Activated T-helper 9 cell treated with anti-CD3 and anti-CD28 coated beads, Interleukin-2, amount 50 U/mL, for 16 hours (primary cell): ENCODE results near the gene PPP4R2.

Experiments
- DNase-seq: peaks from one replicate; pipeline ENCODE4 v3.0.0-alpha.2; 2020; ENCODE audit warnings: low read depth

PPP4R2 gene, protein sequence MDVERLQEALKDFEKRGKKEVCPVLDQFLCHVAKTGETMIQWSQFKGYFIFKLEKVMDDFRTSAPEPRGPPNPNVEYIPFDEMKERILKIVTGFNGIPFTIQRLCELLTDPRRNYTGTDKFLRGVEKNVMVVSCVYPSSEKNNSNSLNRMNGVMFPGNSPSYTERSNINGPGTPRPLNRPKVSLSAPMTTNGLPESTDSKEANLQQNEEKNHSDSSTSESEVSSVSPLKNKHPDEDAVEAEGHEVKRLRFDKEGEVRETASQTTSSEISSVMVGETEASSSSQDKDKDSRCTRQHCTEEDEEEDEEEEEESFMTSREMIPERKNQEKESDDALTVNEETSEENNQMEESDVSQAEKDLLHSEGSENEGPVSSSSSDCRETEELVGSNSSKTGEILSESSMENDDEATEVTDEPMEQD

DNA sequence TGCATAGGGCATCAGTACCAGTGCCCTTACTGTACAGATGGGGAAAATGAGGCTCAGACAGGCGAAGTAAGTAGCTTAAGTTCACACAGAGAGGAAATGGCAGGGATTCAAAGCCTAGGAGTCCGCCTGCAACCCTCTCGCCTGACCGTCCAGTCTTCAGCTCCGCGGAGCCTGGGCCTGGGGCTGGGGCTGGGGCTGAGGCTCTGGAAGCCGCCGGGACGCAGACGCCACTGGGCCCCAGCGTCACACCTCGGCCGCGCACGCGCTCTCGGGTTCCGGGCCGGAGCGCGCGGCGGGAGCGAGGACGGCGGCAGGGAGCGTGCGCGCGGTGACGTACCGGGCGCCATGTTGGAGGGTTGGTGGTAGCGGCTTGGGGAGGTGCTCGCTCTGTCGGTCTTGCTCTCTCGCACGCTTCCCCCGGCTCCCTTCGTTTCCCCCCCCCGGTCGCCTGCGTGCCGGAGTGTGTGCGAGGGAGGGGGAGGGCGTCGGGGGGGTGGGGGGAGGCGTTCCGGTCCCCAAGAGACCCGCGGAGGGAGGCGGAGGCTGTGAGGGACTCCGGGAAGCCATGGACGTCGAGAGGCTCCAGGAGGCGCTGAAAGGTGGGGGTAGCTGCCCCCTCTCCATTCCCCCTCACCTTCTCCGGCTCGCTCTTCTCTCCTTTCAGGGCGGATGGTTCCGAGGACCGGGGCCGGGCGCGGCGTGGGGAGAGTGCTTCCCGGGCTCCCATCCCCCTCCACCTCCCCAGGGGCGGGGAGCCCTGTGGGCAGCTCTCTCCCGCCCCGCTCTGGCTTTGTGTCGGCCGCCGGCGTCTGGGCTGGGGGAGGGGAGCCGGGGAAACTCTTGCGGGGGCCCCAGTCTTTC is at the start of gene PPP4R2:
TSS of gene PPP4R2 (plus strand) at position 339 of the 861 bp plus-strand sequence. CDS start at position 566, 227 bp downstream.
- peak; percentile 89 for DNase-seq

DNA sequence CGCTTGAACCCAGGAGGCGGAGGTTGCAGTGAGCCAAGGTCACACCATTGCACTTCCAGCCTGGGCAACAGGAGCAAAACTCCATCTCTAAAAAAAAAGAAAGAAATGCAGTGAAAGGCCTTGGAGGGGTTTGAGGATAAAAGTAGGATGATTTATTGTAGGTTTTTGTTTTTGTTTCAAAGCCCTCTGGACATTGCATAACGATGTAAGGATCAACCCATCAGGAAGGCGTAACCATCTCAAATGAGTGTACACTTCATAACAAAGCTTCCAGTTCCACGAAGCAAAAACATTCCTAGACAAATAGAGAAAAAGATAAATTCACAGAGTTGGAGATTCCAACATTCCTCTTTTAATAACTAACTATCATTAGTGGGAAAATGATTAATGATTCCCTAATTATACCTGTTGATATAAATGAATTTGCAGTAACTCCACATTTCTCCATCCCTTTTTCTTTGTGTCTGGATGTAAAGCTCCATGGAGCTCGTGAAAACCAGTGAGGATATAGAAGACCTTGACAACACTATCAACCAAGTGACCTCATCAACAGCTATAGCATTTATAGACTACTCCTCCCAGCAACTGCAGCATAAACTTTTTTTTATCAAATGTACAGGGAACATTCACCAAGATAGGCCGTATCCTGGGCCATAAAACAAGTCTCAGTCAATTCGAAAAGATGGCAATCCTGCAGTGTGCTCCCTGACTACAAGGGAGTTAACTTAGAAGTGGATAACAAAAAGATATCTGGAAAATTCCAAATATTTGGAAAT is 48.7 kb upstream of the PPP4R2 start:
- DNase-seq, result no peak

DNA sequence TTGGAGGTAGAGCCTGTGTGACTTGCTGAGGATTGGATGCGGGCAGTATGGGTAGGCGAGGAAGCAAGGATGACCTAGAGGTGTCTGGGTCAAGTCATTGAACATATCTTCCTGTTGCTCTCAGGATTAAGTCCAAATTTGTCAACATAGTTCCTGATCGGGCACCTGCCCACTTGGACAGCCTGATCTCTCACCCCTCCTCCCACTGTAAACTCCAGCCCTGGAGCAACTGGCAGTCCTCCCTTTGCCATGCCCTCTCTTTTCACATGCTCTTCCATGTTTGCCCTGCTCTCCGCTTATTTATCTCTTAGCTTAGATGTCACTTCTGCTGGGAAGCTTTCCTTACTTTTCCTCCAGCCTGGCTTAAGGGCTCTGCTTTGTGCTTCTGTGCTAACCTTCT is 47.6 kb upstream of the PPP4R2 start:
- no peak for DNase-seq

DNA sequence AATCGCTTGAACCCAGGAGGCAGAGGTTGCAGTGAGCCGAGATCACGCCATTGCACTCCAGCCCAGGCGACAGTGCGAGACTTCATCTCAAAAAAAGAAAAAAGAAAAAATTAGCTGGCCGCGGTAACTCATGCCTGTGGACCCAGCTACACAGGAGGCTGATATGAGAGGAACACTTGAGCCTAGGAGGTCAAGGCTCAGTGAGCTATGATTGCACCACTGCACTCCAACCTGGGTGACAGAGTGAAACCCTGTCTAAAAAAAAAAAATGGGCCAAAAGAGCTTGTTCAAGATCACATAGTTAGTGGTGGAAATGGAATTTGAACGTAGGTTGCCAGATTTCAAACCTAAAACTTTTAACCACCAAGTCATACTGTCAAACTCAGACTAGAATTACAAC is 46.2 kb upstream of the PPP4R2 start:
- DNase-seq, result no peak

DNA sequence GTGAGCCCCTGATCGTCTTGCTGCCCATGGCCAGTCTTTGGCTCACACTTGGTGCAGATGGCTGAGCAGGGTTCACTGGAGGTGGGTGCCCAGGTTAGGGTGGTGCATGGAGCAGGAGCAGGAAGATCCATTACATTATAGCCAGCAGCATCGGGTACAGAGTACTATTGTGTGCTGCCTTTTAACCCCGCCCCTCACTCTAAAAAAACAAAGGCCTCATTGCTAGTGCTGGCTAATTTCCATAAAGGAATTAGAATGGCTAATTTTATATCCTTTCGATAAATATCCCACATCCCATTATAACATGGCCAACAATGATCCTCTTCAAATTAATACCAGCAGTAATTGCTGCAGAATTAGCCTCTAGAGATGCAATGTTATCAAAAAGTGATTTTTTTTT is 45.8 kb upstream of the PPP4R2 start:
- no peak for DNase-seq

DNA sequence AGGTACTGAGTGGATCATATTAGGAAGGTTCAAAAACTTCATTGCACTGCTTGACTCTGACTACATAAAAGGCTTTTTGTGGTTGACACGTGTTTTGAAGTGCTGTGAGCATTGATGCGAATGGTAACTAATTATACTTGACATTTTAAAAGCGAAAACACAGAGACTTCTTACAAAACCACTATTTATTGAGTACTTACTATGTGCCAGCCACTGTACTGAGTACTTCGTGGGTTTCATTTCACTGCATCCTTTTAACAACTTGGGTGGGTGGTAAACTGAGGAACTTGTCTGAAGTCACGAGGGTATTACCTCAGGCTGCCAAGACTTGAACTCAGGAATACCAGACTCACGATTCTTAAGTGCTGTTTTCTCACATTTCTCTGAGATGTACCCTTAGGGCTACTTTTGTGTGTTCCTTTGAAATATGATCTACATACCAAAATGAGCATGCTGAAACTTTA is 45.3 kb upstream of the PPP4R2 start:
- no peak for DNase-seq

DNA sequence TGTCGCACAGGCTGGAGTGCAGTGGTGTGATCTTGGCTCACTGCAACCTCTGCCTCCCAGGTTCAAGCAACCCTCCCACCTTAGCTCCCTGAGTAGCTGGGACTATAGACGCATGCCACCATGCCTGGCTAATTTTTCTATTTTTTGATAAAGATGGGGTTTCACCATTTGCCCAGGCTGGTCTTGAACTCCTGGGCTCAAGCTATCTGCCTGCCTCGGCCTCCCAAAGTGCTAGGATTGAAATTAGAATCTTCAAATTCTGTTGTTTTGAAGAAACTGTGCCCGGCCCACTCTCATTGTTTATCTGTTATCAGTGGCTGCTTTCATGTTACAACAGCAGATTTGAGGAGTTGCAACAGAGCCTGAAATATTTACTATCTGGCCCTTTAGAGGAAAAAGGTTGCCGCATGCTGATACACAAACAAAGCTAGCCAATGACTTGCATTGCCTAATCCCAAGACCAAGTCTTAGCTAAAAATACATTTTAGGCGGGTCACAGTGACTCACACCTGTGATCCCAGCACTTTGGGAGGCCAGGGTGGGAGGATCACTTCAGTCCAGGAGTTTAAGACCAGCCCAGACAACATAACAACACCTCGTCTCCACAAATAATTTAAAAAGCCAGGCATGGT is 43.2 kb upstream of the PPP4R2 start:
- no peak for DNase-seq

DNA sequence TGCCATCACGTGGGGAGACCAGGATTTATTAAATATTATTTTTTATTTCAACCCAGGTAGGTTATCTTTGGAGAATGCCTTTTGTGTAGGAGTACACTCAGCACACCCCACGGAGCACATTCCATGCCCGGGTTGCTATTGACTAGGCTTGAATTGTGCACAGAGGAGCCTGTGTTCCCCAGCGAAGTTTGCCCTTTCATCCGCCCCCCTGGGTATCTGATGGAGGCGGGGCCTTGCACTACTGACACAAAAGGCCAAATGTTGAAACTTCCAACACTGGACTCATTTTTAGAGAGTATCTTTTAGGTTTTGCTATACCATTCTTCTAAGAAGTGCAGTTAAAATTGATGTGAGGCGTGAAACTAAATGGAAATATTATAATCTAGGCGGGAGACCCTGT is 39.3 kb upstream of the PPP4R2 start:
- DNase-seq, result no peak

DNA sequence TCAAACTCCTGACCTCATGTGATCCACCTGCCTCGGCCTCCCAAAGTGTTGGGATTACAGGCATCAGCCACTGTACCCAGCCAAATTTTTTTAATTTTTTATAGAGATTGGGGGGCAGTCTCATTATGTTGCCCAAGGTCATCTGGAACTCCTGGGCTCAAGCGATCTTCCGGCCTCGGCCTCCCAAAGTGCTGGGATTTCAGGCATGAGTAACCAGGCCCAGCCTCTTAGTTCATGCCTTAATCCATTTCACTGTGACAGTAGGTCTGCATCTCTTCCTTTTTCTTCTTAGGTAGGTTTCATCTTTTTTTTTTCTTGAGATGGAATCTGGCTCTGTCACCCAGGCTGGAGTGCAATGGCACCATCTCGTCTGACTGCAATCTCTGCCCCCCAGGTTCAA is 37.3 kb upstream of the PPP4R2 start:
- no peak for DNase-seq

DNA sequence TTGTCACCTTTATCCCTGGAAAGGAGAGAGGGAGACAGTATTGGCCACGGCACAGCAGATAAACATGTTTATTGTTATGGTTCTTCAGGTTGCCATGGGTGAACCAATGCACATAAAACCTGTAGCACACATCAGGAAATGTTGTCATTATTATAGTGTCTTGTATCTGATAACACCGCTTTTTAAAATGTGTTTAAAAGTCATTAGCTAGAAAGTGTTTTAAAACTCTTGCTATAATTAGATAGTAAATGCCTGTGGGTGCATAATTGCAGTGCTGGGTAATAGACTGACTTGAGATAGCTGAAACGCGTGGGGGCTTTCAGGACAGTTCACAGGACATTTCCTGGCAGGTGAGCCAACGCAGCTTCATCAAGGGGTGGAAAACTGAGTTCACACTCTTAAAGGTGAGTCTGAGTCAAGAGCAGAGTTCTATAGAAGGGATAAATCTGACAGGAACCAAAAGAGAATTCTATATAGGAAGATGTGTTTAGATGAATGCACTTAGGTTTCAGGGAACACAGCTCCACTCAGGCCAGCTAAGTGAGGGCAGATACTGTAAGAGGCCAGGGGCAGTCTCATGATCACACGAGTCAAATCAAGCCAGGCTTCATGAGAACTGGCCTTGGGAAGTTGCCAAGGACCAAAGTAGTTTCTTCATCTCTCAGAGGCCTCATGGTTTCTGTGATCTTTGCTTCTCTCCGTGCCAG is 35.6 kb upstream of the PPP4R2 start:
- DNase-seq, result no peak

DNA sequence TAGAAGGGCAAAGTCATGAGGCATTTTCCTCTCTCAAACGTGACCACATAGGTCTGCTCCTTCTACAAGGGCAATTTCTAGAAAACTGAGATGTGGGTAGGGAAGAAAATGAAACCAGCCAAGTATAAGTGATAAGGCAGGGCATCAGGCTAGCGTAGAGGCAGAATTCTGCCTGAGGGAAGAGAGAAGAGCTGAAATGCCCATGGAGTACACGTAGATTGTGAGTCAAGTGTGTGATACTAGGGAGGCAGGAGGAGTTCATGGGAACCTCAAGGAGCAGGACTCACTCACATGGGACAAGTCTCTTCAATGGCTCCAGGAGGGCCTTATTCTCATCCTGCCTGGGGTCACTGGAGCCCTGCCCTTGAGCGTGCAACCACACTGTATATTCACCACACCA is 34.9 kb upstream of the PPP4R2 start:
- DNase-seq, result no peak

DNA sequence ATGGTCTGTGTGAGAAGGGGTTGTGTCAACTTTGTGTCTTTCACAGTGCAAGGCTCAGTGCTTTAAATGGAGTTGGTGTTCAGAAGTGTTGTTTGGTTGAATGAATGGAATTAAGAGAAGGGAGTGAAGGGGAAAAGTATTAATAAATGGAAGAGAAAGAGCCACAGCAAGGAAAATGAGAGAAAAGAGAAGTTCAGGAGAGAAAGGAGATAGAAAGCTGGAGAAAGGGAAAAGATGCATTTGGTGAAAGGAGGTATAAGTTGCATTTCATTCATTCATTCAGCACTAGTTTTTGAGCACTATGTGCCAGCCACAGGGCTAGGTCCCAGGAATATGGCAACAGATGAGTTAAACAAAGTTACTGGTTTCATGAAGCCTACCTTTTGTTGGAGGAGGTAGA is 34.3 kb upstream of the PPP4R2 start:
- no peak for DNase-seq

DNA sequence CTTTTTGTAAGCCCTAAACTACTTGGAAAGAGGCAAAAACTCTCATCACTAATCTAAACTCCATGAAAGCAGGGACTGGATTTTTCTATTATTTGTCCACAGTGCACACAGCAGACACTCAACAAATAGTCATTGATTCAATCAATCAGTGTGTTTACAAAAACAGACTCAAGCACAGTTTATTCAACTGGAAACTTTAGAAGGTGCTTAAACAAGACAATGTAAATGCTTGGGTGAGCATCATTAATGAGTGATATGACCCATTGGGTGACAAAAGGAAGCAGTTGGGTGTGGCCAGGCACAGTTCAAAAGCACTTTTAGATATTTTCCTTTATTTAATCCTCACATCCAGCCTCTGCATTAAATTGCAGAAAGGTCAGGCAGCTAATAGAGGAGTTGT is 32.0 kb upstream of the PPP4R2 start:
- DNase-seq, result no peak

DNA sequence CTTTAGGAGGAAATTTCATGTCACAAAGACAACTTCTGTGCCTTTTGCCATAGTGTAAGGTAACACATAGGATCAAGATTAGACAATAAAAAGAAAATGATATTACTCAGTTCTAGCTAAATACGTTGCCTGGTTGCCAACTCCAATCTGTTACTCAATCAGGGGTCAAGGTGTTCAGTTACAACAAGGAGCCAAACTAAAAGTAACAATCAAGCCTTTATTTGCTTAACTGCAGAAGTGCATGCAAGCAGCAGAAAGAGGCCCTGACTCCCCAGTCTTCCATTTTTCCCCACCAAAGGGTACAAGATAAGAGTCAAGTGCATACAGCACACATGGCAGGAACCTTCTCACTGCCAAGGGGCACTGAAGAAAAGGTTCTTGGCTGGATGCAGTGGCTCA is 28.3 kb upstream of the PPP4R2 start:
- DNase-seq, result no peak

DNA sequence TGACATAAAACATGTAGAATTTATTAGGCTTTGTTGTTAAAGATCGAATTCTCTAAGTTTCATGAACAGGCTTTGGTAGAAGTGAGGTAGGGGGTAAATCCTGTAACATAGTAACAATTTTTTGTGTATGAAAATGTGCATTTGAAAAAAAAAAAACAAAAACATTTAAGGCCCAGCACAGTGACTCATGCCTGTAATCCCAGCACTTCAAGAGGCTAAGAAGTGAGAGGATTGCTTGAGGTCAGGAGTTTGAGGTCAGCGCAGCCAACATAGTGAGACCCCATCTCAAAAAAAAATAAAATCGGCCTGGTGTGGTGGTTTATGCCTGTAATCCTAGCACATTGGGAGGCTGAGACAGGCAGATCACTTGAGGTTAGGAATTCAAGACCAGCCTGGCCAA is 26.8 kb upstream of the PPP4R2 start:
- no peak for DNase-seq

DNA sequence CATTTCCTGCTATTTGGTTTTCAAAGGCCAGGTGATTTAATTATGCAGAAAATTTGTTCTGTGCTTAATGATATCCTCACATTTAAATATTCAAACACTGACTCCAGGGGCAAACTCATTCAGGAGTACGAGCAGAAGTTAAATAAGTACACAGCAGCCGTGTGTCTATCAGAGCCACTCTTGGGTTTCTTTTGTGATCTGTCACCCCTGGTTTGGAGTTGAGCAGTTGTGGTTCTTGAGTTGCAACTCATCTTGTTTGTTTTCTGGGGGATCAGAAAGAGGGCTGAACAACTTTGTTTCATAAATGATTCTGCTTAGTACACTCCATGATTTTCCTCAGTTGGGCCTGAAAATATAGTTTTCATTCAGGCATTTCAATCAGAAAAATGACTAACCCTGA is 25.7 kb upstream of the PPP4R2 start:
- no peak for DNase-seq

DNA sequence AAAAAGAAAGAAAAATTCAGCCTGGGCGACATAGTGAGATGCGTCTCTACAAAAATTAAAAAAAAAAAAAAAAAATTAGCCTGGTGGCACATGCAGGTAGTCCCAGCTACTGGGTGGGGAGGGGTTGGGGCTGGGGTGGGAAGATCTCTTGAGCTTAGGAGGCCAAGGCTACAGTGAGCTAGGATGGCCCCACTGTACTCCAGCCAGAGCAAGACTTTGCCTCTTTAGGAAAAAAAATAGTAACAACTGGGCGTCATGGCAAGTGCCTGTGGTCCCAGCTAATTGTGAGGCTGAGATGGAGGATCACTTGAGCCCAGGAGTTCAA is 23.9 kb upstream of the PPP4R2 start:
- no peak for DNase-seq

DNA sequence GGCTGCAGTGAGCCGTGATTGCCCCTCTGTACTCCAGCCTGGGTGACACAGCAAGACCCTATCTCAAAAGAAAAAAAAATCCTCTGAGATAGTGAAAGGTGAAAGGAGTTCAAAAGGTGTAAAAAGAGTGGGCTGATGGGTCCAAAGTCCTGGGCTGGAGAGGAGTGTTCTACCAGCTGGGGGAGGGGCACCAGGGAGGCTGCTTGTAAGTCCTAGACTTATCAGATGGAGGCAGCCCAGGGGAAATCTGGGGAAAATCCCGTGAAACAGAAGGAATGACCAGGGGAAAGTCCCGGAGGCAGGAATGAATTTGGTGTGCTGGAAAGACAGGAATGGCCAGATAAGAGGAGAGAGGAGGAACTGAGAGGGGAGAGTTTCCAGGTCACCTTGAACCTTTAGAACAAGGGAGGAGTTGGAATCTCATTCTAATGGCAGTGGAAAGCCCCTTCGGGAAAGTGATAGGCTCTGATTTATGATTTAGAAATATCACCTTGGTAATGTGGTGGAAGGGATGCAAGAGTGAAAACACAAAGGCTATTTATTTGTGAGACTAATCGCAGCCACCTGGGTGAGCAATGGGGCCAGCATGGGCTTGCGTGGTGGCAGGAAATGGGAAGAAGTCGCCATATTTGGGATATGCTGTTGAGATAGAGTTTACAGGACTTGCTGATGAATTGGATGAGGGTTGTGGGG is 23.4 kb upstream of the PPP4R2 start:
- no peak for DNase-seq

DNA sequence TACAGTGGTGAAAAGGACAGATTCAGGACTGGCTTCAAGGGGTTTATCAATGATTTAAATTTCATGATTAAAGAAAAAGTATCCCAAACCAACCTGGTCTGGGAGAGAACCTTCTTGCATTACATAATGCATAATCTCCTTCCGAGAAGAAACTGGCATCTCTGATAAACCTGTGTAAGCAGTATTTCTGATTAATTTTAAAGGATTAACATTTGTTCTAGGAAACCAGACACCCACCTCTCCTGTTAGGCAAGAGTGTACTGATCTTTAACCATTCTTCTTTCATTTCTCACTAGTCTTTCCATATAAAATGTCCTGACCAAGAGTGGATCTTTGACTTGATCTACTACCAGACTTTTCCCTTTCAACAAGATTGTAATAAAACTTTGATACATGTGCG is 22.8 kb upstream of the PPP4R2 start:
- no peak for DNase-seq

DNA sequence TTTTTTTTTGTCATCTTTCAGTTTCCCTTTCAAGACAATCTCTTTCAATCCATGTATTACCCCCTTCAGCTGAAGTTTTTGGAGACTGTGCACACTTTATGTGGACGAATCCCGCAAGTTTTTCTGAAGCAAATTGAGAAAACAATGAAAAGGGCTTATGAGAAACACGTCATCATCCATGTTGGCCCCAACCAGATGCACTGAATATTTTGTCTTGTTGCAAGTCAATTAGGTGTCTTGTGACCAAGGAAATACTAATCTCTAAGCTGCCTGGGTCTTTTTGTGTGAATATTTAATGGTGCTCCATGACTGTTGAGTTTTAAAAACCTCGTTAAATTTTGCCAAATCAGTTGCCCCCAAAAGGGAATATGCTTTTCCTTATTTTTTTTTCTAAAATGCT is 21.7 kb upstream of the PPP4R2 start:
- no peak for DNase-seq

DNA sequence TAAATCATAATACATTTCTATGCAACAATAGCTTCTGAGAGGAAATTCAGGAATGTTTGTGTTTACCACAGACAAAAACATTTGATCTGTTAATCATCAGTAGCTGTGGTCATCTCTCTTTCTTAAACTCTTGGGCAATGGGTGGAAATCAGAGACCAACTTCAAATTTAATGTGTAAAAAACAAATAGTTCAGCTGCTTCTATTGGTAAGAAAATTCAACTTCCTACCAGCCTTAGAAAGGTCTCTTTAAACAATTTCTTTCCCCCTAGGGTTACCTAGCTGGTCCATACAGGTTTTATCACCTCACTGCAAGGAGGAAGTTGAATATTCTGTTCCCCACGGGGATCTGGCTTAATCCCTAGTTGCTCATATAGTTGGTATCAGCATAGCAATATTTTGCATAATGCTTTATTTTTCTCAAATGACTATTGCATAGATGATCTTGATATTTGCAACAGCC is 20.3 kb upstream of the PPP4R2 start:
- DNase-seq, result no peak
